DND-41 (cell line): ENCODE data around the gene NOP10.
"Not testable (repeated sequence)": the region's sequence is repeated elsewhere in the genome, so short reads cannot be mapped to it uniquely, and the experiment has no call there.

Source experiments
- CTCF ChIP-seq: IDR thresholded peaks from 2 replicates; pipeline ENCODE4 v1.5.1; 2012; ENCODE audit warnings: borderline replicate concordance, low read length, moderate library complexity, mild to moderate bottlenecking; ENCODE audit not compliant: poor library complexity, severe bottlenecking; ENCODE audit errors: extremely low read depth
- EZH2 ChIP-seq: IDR thresholded peaks from 3 replicates; pipeline ENCODE4 v1.6.1; 2012; ENCODE audit warnings: borderline replicate concordance, low read depth, mild to moderate bottlenecking, moderate library complexity, low read length, inconsistent platforms; ENCODE audit not compliant: severe bottlenecking

- TF ChIP-seq CTCF, EZH2: not testable (repeated sequence)
Observed at GRCh38 chr15:34381829-34382521, 39.0 kb upstream of the NOP10 start.
